C4-2B (cell line): ENCODE data around the gene KCNJ1.

Experiments used
- H3K27ac ChIP-seq: fragments of 450-650 bp; 2 replicates; pipeline ENCODE4 v1.5.1; 2017
- CTCF ChIP-seq: fragments of 450-650 bp; conservative IDR thresholded peaks from 2 replicates; pipeline ENCODE4 v1.5.1; 2017; ENCODE audit warnings: mild to moderate bottlenecking
- ZFX ChIP-seq: fragments of 450-650 bp; IDR thresholded peaks from 2 replicates; pipeline ENCODE4 v1.6.1; 2017

Gene KCNJ1

GRCh38 chr11:128905345-128906184, 38.5 kb upstream of the KCNJ1 start:
- no peak for TF ChIP-seq ZFX
- TF ChIP-seq CTCF: peak; percentile 65
- no peak overlapping the region for H3K27ac ChIP-seq

GRCh38 chr11:128904656-128905344, 37.7 kb upstream of the KCNJ1 start:
- no peak overlapping the region for H3K27ac ChIP-seq
- TF ChIP-seq CTCF: no peak
- no peak for TF ChIP-seq ZFX

- no peak overlapping the region for H3K27ac ChIP-seq
- no peak for TF ChIP-seq CTCF
Observed at GRCh38 chr11:128904303-128904655, 37.2 kb upstream of the KCNJ1 start.

GRCh38 chr11:128903248-128904061, 36.4 kb upstream of the KCNJ1 start:
- TF ChIP-seq CTCF (no peak), ZFX (no peak)
- H3K27ac ChIP-seq: no peak overlapping the region

GRCh38 chr11:128902515-128903066, 35.5 kb upstream of the KCNJ1 start:
- TF ChIP-seq CTCF (no peak), ZFX (no peak)
- H3K27ac ChIP-seq: no peak overlapping the region

GRCh38 chr11:128901653-128902514, 34.8 kb upstream of the KCNJ1 start:
- no peak for TF ChIP-seq CTCF
- no peak for TF ChIP-seq ZFX
- no peak overlapping the region for H3K27ac ChIP-seq
